Vein endothelial cell (primary cell): ENCODE results near the gene SARS1. TPM values are rescaled to one million over a fixed set of nuclear protein-coding genes. Genes with fewer than 3 reads are reported as not detected.

Experiments
- total RNA-seq: library from RNA; depleted of rRNA; stranded (reverse); fragments of >200 nt; gene quantifications from 2 replicates; pipeline ENCODE4 v1.2.3, GENCODE V29; 2012

The SARS1 gene, protein sequence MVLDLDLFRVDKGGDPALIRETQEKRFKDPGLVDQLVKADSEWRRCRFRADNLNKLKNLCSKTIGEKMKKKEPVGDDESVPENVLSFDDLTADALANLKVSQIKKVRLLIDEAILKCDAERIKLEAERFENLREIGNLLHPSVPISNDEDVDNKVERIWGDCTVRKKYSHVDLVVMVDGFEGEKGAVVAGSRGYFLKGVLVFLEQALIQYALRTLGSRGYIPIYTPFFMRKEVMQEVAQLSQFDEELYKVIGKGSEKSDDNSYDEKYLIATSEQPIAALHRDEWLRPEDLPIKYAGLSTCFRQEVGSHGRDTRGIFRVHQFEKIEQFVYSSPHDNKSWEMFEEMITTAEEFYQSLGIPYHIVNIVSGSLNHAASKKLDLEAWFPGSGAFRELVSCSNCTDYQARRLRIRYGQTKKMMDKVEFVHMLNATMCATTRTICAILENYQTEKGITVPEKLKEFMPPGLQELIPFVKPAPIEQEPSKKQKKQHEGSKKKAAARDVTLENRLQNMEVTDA
- 183 and 190 TPM in 2 replicates for total RNA-seq

DNA sequence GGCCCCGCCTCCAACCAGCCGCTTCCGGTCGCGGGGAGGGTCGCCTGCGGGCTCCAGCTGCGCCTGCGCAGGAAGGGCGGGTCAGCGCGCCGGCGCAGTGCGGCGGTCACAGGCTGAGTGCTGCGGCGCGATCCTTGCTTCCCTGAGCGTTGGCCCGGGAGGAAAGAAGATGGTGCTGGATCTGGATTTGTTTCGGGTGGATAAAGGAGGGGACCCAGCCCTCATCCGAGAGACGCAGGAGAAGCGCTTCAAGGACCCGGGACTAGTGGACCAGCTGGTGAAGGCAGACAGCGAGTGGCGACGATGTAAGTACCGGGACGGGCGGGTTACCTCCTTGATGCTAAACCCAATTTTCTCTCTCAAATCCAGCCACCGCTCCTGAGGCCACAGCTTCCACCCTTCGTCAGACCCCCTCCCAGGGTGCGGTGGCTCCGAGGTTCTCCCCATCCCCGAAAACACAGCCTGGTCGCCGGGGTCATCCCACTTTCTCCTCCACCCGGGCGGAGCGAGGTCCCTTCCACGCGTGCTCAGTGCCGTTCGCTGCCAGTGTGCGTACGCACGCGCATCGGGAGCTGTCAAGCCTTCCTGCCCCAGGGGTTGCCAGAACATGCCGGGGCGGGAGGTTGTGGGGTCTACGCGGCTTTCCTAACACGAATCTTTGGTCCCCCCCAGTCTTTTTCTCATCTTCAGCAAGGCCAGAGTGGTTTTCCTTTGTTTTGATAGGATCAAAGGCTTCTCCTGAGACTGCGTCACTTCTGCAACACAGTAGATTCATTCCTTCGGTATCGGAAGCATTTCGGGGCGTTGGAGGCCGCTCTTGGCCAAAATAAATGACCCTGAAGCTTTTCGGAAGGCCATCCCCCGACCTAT lies at the start of gene SARS1:
TSS of gene SARS1 (plus strand) at position 95 of the 870 bp plus-strand sequence. CDS start at position 170, 75 bp downstream.

DNA sequence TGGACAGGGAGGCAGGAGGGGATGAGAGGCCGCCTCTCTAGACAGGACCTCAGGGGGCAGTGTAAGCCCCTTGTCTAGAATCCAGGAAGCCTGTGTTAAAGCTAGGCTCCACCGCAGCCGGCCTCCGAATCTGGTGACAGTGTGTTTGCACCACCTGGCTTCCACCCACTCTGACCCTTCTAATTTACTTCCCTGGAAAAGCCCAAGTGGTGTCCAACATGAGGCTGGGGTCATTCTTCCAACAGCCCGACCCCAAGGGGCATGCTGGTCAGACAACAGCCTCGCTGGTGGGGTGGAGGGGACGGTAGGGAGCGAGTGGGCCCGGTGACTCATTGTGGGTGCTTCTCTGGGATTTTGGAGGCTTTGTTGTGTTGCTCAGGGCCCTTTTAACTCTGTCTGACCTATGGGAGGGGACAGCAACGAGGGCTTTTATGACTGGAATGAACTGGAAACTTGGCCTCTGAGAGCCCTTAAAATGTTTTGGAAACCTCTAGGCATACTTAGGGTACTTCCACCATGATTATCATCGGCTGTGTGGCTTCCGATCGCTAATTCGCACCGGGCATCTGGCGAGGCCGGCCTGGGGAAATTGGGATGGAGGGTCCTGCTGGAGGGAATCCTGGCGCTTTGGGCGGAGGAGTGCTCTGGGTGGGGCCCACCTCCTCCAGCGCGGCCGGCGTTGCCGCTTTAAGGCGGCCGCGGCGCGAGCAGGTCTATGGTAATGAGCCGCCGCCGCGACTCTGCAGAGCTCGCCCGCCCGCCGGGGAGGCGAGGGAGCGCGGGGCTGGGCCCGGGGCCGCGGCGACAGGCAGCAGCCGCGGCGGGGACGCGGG lies 35.3 kb downstream of the SARS1 start, which contains the start of gene CELSR2:
TSS of gene CELSR2 (plus strand) at position 743 of the 833 bp plus-strand sequence. CDS start 541 bp downstream, outside the sequence.

DNA sequence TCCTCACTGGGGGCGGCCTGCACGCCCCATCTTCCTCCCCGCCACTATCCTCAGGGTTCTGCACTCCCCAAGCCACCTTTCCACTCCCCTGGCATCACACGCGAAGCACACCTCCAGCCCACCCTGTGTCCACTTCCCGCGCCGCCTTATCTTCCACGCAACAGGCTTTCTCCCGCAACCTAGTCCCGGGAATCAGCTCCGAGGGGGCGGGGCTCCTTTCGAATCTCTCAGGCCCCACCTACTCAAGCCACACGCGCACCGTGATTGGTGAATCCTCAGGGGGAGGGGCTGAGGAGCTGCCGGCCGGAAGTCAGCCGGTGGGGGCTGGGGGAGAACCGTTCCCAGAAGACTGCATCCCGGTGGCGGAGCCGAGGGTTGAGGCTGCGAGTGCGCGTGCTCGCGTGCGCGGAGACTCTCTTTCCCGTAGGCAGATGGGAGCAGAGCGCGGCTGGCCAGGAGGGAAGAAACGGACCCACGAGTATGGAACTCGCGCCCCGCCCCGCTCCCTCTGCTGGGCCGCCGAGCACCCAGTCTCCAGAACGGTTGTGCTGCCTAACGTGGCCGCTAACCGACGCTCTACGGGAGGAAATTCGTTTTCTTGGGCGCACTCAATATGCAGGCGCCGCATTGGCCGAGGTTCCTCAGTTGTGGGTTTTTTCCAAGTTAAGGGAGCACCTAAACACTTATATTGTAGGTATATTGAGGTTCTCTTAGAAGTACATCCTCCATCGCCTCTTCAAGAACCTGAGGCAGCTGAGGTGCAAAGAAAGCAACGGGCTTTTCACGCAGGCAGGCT lies 69.4 kb downstream of the SARS1 start, which contains the start of gene PSRC1:
TSS of gene PSRC1 (minus strand) at position 194 of the 796 bp plus-strand sequence.

Other genes with a start within 250 kb of the SARS1 start
- 23.8 and 32.9 TPM in 2 replicates for gene WDR47, start 171.8 kb upstream of the SARS1 start, total RNA-seq
- 53.2 and 95.3 TPM in 2 replicates for gene TAF13, start 137.9 kb upstream of the SARS1 start, total RNA-seq
- 15.6 and 17.6 TPM in 2 replicates for gene TMEM167B, start 123.2 kb upstream of the SARS1 start, total RNA-seq
- 0.65 and 0.86 TPM in 2 replicates for gene ELAPOR1, start 99.8 kb upstream of the SARS1 start, total RNA-seq
- gene CELSR2, start 35.6 kb downstream of the SARS1 start, total RNA-seq: 0.57 and 0.65 TPM in 2 replicates
- 4.9 and 8.6 TPM in 2 replicates for gene PSRC1, start 69.2 kb downstream of the SARS1 start, total RNA-seq
- not detected in 2 replicates for gene MYBPHL, start 93.1 kb downstream of the SARS1 start, total RNA-seq
- gene SORT1, start 184.0 kb downstream of the SARS1 start, total RNA-seq: 7.6 and 9.1 TPM in 2 replicates
- gene PSMA5, start 212.5 kb downstream of the SARS1 start, total RNA-seq: 53.9 and 82.5 TPM in 2 replicates